ENCODE measurements around the gene TDRD10. TPM values are rescaled to one million over a fixed set of nuclear protein-coding genes. Genes with fewer than 3 reads are reported as not detected.

The TDRD10 gene
- polyA plus RNA-seq, 3 donors = not detected

- Histone ChIP-seq H3K4me2 (replicated peaks; ENCODE audit: extremely low read depth, low read length, poor library complexity, severe bottlenecking) (no peak overlapping the region), H3K27me3 (ENCODE audit: control insufficient read depth in 2 of 2, insufficient read depth in 2 of 2, low read length in 2 of 2) (no peaks in the 10 kb centered on the region), H4K20me1 (ENCODE audit: insufficient read depth, low read length) (peaks cover 85% of the 10 kb centered on the region), H2AFZ (ENCODE audit: insufficient read depth, low read depth, low read length, poor library complexity, severe bottlenecking) (no peak overlapping the region), H3K27ac (ENCODE audit: low read depth in 1 of 2, low read length in 2 of 2) (no peak overlapping the region), H3K9ac (ENCODE audit: insufficient read depth, low read length, poor library complexity, severe bottlenecking) (no peak overlapping the region), H3K79me2 (ENCODE audit: insufficient read depth, low read length) (peaks cover 17% of the 10 kb centered on the region), H3K4me1 (ENCODE audit: control insufficient read depth in 1 of 2, insufficient read depth in 2 of 2, low read length in 2 of 2) (peaks cover 6 to 14% of the 10 kb centered on the region in 2 donors), H3K36me3 (replicated peaks in 1 of 2; ENCODE audit: control insufficient read depth in 1 of 2, insufficient read depth in 2 of 2, low read length in 2 of 2) (peaks cover 71 to 89% of the 10 kb centered on the region in 2 donors), H3K4me3 (replicated peaks in 1 of 3; ENCODE audit: low read depth in 2 of 3, low read length in 3 of 3) (no peak overlapping the region), H3K9me3 (replicated peaks in 1 of 2; ENCODE audit: control insufficient read depth in 1 of 2, insufficient read depth in 1 of 2, low read length in 2 of 2) (no peaks in the 10 kb centered on the region)
- Mint-ChIP-seq H3K9me3 (no peaks in the 10 kb centered on the region), H3K36me3 (peaks cover 77 to 81% of the 10 kb centered on the region in 2 donors), H3K4me3 (no peak overlapping the region), H3K27me3 (ENCODE audit: low read depth in 3 of 3) (peaks cover 0 to under 1% (median 0%) of the 10 kb centered on the region in 3 donors), H3K27ac (peak overlapping the region in 2 of 7 donors; percentile 18 to 21), H3K4me1 (peaks cover 26% of the 10 kb centered on the region)
- 100% methylated on average over 2 of the region's 4 CpGs for WGBS (ENCODE audit: insufficient coverage)
- TF ChIP-seq CTCF (IDR thresholded peaks at IDR 0.05) = no peak
- DNase-seq = no peak
- intact Hi-C loops (cut with micrococcal nuclease) = loop anchor here in 1 of 2 donors (10.0 kb wide), 2 partner anchors 383 to 533 kb away; partner anchors contain the start of gene PMVK
Observed at GRCh38 chr1:154551474-154551873, 49.5 kb downstream of the TDRD10 start.

- H3K4me3 ChIP-seq (replicated peaks in 1 of 3; ENCODE audit: low read depth in 2 of 3, low read length in 3 of 3) = no peak overlapping the region
- 96% methylated on average over 6 of the region's 6 CpGs for WGBS (ENCODE audit: insufficient coverage)
- Mint-ChIP-seq H3K4me3 (no peak overlapping the region), H3K27ac (peak overlapping the region in 3 of 7 donors; percentile 18 to 27 (median 21)), H3K36me3 (peaks cover 77 to 83% of the 10 kb centered on the region in 2 donors), H3K27me3 (ENCODE audit: low read depth in 3 of 3) (no peaks in the 10 kb centered on the region), H3K4me1 (peaks cover 31% of the 10 kb centered on the region), H3K9me3 (no peaks in the 10 kb centered on the region)
- intact Hi-C loops (cut with micrococcal nuclease) = loop anchor here in 1 of 2 donors (10.0 kb wide), 2 partner anchors 383 to 533 kb away; partner anchors contain the start of gene PMVK
- no peak overlapping the region for H2AFZ ChIP-seq (ENCODE audit: insufficient read depth, low read depth, low read length, poor library complexity, severe bottlenecking)
- peaks cover 90% of the 10 kb centered on the region for H4K20me1 ChIP-seq (ENCODE audit: insufficient read depth, low read length)
- H3K9me3 ChIP-seq (replicated peaks in 1 of 2; ENCODE audit: control insufficient read depth in 1 of 2, insufficient read depth in 1 of 2, low read length in 2 of 2) = no peaks in the 10 kb centered on the region
- no peak overlapping the region for H3K27ac ChIP-seq (ENCODE audit: low read depth in 1 of 2, low read length in 2 of 2)
- DNase-seq = no peak
- peaks cover 71 to 89% of the 10 kb centered on the region in 2 donors for H3K36me3 ChIP-seq (replicated peaks in 1 of 2; ENCODE audit: control insufficient read depth in 1 of 2, insufficient read depth in 2 of 2, low read length in 2 of 2)
- no peak overlapping the region for H3K9ac ChIP-seq (ENCODE audit: insufficient read depth, low read length, poor library complexity, severe bottlenecking)
- no peaks in the 10 kb centered on the region for H3K27me3 ChIP-seq (ENCODE audit: control insufficient read depth in 2 of 2, insufficient read depth in 2 of 2, low read length in 2 of 2)
- peaks cover 11 to 20% of the 10 kb centered on the region in 2 donors for H3K4me1 ChIP-seq (ENCODE audit: control insufficient read depth in 1 of 2, insufficient read depth in 2 of 2, low read length in 2 of 2)
- H3K4me2 ChIP-seq (replicated peaks; ENCODE audit: extremely low read depth, low read length, poor library complexity, severe bottlenecking) = no peak overlapping the region
- peaks cover 23% of the 10 kb centered on the region for H3K79me2 ChIP-seq (ENCODE audit: insufficient read depth, low read length)
- TF ChIP-seq CTCF (IDR thresholded peaks at IDR 0.05) = no peak
Observed at GRCh38 chr1:154552036-154552435, 50.0 kb downstream of the TDRD10 start.
